Stimulated activated naive CD4-positive, alpha-beta T cell (primary cell): ENCODE data around the gene DMXL1.

ENCODE experiments used
- DNase-seq, 6 experiments: peaks; one replicate each; lab custom pipeline; 2025; lab: John Stamatoyannopoulos, UW

Gene DMXL1

GRCh38 chr5:119289438-119290044 lies 218.7 kb downstream of the DMXL1 start:
- no peak for DNase-seq

- peak in 3 of 6 experiments; percentile 1 to 29 (median 19) for DNase-seq
Measured at GRCh38 chr5:119290161-119290569, 219.3 kb downstream of the DMXL1 start.

- DNase-seq, result no peak
Measured at GRCh38 chr5:119290607-119291006, 219.7 kb downstream of the DMXL1 start.

- no peak for DNase-seq
Measured at GRCh38 chr5:119291056-119291455, 220.2 kb downstream of the DMXL1 start.

GRCh38 chr5:119291877-119292276 lies 221.0 kb downstream of the DMXL1 start:
- no peak for DNase-seq

- no peak for DNase-seq
Measured at GRCh38 chr5:119292701-119293515, 222.0 kb downstream of the DMXL1 start.

GRCh38 chr5:119293516-119293829 lies 222.6 kb downstream of the DMXL1 start:
- no peak for DNase-seq
